Ishikawa (cell line): ENCODE results near the gene MYO16.

Experiments used
- CEBPB ChIP-seq: IDR thresholded peaks from 2 replicates; pipeline ENCODE4 v1.6.1; 2012
- CREB1 ChIP-seq: IDR thresholded peaks from 2 replicates; pipeline ENCODE4 v1.6.1; 2012; ENCODE audit warnings: low read depth
- EGR1 ChIP-seq: IDR thresholded peaks from 2 replicates; pipeline ENCODE4 v1.6.1; 2012
- EP300 ChIP-seq: IDR thresholded peaks from 2 replicates; pipeline ENCODE4 v1.6.1; 2012; ENCODE audit warnings: borderline replicate concordance
- FOXM1 ChIP-seq: IDR thresholded peaks from 2 replicates; pipeline ENCODE4 v1.6.1; 2012; ENCODE audit warnings: low read depth, borderline replicate concordance
- NFIC ChIP-seq: IDR thresholded peaks from 2 replicates; pipeline ENCODE4 v1.6.1; 2012
- RAD21 ChIP-seq: IDR thresholded peaks from 2 replicates; pipeline ENCODE4 v1.6.1; 2012; ENCODE audit warnings: low read depth
- TAF1 ChIP-seq: IDR thresholded peaks from 2 replicates; pipeline ENCODE4 v1.6.1; 2012; ENCODE audit warnings: low read depth, mild to moderate bottlenecking
- TCF12 ChIP-seq: IDR thresholded peaks from 2 replicates; pipeline ENCODE4 v1.6.1; 2012; ENCODE audit warnings: low read depth
- TEAD4 ChIP-seq: IDR thresholded peaks from 2 replicates; pipeline ENCODE4 v1.6.1; 2012
- YY1 ChIP-seq: IDR thresholded peaks from 2 replicates; pipeline ENCODE4 v1.6.1; 2012; ENCODE audit warnings: low read depth
- ZBTB7A ChIP-seq: IDR thresholded peaks from 2 replicates; pipeline ENCODE4 v1.6.1; 2012; ENCODE audit warnings: low read depth
- TF ChIP-seq, protein P1 (sequence below): IDR thresholded peaks from 2 replicates; pipeline ENCODE4 v1.6.1; 2012; ENCODE audit warnings: low read depth, mild to moderate bottlenecking
- TF ChIP-seq, protein P2 (sequence below): IDR thresholded peaks from 2 replicates; pipeline ENCODE4 v1.6.1; 2012
- TF ChIP-seq, protein P3 (sequence below): IDR thresholded peaks from 2 replicates; pipeline ENCODE4 v1.6.1; 2012

MYO16 gene

DNA sequence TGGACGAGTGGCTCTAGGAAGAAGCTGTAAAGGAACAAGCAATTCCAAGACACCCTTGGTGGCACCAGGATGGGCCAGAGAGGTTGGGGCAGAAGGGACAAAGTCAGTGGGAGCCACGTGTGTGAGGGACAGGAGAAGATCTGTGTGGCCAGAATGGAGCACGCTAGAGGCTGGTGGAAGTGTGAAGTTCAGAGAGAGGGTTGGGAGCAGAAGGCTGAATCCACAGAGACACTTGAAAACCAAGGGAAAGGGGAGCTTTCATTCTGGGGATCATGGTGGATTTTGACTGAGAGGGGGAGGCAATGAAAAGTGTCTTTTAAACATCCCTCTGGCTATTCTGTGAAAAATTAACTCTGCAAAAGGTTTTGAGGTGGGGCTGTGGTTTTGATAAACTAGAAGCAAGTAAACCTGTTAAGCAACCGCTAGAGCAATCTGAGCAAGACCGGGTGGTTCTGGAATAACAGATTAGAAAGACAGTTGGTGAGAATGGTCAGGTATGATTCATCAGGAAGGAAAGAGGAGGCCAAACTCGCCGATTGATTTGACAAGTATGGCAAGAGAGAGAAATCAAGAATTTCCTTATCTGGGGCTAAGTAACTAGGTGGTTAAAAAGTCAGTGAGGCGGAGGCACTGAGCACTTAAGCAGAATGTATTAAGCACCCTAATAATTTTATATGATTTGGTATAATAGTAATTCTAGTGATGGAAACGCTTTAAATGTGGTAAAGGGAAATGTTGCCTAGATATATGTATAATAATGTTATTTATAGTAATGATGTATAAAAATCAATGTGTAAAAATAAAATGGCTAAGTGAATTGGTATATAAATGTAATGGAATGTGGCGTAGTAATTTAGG, 140.0 kb downstream of the MYO16 start:
- no peak for TF ChIP-seq CREB1
- TF ChIP-seq TEAD4: no peak

DNA sequence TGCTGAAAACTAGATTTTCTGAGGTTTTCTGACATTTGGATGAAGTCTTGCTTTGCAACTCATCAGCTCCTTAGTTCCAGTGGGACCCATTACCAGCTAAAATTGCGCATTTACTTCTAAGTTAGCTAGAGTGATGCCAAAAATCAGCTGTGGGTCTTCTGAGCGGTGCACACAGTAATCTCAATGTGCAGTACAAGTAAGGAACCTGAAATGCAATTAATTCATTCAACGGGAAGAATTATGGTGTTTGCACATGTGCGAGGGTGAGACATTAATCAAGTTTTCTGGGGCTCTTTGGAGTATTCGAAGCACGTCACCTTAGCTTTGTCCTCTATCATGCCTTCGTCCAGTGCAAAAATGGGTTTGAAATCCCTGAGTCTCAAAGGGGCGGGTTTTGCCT, 146.2 kb downstream of the MYO16 start:
- TF ChIP-seq CEBPB: no peak
- no peak for TF ChIP-seq YY1
- TF ChIP-seq, protein P1, sequence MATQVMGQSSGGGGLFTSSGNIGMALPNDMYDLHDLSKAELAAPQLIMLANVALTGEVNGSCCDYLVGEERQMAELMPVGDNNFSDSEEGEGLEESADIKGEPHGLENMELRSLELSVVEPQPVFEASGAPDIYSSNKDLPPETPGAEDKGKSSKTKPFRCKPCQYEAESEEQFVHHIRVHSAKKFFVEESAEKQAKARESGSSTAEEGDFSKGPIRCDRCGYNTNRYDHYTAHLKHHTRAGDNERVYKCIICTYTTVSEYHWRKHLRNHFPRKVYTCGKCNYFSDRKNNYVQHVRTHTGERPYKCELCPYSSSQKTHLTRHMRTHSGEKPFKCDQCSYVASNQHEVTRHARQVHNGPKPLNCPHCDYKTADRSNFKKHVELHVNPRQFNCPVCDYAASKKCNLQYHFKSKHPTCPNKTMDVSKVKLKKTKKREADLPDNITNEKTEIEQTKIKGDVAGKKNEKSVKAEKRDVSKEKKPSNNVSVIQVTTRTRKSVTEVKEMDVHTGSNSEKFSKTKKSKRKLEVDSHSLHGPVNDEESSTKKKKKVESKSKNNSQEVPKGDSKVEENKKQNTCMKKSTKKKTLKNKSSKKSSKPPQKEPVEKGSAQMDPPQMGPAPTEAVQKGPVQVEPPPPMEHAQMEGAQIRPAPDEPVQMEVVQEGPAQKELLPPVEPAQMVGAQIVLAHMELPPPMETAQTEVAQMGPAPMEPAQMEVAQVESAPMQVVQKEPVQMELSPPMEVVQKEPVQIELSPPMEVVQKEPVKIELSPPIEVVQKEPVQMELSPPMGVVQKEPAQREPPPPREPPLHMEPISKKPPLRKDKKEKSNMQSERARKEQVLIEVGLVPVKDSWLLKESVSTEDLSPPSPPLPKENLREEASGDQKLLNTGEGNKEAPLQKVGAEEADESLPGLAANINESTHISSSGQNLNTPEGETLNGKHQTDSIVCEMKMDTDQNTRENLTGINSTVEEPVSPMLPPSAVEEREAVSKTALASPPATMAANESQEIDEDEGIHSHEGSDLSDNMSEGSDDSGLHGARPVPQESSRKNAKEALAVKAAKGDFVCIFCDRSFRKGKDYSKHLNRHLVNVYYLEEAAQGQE: no peak
- TF ChIP-seq TCF12: no peak
- TF ChIP-seq, protein P2, sequence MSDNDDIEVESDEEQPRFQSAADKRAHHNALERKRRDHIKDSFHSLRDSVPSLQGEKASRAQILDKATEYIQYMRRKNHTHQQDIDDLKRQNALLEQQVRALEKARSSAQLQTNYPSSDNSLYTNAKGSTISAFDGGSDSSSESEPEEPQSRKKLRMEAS: no peak
- TF ChIP-seq ZBTB7A: no peak
- TF ChIP-seq, protein P3, sequence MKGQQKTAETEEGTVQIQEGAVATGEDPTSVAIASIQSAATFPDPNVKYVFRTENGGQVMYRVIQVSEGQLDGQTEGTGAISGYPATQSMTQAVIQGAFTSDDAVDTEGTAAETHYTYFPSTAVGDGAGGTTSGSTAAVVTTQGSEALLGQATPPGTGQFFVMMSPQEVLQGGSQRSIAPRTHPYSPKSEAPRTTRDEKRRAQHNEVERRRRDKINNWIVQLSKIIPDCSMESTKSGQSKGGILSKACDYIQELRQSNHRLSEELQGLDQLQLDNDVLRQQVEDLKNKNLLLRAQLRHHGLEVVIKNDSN: no peak
- TF ChIP-seq TEAD4: no peak
- TF ChIP-seq FOXM1: no peak
- no peak for TF ChIP-seq NFIC
- no peak for TF ChIP-seq EGR1
- TF ChIP-seq TAF1: no peak
- TF ChIP-seq CREB1: no peak
- TF ChIP-seq RAD21: no peak
- TF ChIP-seq EP300: no peak

DNA sequence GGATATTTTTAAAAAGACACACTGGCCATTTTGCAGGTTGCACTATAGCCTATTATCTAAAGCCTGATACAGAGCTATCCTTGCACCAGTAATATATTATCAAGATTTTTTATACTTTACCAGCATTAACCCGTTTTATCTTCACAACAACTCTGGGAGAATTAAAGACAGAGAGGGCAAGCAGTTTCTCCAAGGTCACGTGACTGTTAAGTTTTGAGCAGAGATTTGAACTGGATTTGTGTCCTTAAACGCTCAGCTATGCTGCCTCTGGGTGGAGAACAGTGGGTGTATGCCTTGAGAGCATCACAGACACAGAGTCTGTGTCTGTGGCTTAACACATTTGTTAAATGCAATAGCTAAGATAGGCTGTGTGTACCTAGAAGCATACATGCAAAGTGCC, 147.2 kb downstream of the MYO16 start:
- TF ChIP-seq RAD21: no peak
- TF ChIP-seq CEBPB: no peak
- TF ChIP-seq CREB1: no peak
- TF ChIP-seq, protein P2: no peak
- TF ChIP-seq FOXM1: no peak

DNA sequence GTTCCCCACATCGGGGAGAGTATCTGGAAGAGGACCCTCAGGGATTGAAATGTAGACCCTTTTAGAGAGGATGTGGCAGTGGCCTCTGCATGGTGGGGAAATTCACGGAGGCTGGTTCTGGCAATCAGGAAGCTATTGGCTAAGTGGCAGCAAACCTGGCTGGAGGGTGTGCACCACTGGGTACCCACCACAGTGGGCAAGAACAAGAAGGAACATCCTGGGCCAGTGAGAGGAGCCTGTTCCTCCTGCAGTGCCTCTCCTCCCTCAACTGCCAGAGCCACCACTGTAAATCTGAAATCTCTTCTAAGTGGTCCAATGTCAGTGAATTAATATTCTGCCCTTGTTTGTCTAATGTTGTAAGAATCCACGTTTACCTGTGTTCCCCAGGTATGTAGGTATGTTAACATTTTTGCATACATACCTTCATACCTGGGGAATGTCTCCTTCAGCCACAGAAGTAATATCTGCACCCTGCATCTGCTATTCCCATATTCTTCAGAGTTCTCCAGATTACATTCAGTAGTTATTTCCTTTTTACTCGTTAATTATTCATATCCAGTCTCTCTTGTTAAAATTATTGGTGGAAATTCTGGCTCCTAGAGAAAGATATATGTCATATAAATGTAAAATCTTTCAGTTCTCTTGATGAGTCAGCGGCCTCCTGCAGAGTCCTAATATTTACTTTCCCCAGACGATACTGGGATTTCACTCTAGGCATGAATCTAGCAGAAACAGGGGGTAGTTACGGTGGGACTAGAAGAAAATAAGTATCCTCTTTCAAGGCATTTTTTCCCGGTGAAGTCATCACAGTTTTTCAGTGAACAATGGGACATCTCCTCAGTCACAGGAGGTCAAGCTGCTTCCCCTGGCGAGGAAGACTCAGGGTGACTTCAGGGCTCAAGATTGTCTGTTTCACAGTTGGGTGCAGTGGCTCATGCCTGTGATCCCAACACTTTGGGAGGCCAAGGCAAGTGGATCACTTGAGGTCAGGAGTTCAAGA, 148.3 kb downstream of the MYO16 start:
- TF ChIP-seq CREB1 (no peak), NFIC (peak; percentile 38; the same call in 1 of the 2 replicates), YY1 (no peak), CEBPB (no peak), RAD21 (no peak), EP300 (peak; percentile 61; the same call in 1 of the 2 replicates), TAF1 (no peak), TCF12 (peak; percentile 35; the same call in 1 of the 2 replicates), TEAD4 (peak; percentile 41; the same call in 1 of the 2 replicates), ZBTB7A (no peak), FOXM1 (0 out of 2 replicates have a peak, but pooled peaks have one; percentile 17), EGR1 (no peak)
- TF ChIP-seq, protein P2: no peak
- TF ChIP-seq, protein P3: no peak
- TF ChIP-seq, protein P1: no peak

DNA sequence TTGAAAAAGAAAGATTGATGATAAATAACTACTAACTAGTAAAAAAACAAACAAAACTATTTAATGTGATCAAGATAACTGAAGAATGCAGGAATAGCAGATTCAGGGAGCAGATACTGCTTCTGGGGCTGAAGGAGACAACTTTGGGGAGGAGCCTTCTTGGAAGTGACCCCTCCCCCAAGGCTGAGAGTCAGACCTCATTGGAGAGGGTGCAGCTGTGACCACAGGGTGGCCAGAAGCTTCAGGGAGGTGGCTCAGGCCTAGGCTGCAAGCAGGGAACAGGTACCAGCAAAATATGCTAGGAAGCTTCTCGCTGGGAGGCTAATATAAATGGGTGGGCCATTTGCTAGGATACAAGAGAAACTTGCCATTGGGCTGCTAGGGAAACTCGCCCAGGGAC, 149.9 kb downstream of the MYO16 start:
- TF ChIP-seq EGR1: no peak
- no peak for TF ChIP-seq TEAD4
- TF ChIP-seq ZBTB7A: no peak
- no peak for TF ChIP-seq RAD21
- TF ChIP-seq TAF1: no peak
